RPMI8226 (cell line): ENCODE results near the gene ADIPOR2.

Source experiments
- DNase-seq: peaks from one replicate; pipeline ENCODE4 v3.0.0-alpha.2; 2015

ADIPOR2 gene

DNA sequence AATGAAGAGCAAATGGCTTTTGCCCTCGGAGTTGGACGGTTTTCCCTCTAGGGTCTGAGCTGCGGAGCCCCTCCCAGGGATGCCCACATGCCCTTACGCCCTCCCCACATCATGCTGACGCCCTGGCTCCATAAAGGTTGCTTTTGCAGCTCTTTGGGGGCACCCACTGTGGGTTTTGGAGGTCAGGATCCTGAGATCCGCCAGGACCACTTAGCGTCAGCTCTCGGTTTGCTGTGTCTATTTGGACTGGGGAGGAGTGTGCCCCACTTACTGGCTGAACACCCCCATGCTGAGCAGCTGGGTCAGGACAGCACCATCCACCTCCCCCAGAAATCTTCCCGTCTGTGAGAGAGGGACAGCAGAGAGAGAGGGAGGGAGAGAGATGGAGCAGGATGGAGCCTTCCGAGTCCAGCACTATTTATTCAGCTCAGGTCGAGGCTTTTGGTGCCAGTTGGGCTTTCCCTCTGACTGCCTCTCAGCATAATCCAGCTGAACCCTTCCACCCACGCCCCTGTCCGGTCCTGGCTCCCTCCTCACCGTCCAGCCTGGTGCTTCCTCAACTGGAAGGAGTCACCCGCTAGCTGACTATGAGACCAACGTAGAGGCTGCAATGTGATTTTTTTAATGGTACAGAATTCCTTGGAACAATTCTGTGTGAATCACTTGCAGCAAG, 110.6 kb downstream of the ADIPOR2 start:
- DNase-seq, result no peak

DNA sequence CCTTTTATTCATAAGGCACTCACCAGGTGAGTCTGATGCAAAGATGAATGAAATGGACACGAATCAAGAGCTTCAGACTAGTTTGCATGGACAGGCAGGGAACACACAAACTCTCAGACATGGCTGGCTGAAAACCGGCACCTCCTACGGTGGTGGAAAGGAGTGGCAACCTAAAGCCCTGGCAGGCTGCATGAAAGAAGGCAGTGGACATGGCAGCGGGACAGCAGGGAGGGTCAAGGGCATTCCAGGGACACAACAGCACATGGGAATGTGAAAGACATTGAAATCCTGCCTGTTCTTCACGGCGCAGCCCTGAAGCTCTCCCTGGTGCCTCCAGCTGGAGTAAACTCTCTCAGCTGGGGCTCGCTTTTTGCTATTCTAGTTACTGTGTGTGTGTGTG, 112.9 kb downstream of the ADIPOR2 start:
- DNase-seq, result no peak

DNA sequence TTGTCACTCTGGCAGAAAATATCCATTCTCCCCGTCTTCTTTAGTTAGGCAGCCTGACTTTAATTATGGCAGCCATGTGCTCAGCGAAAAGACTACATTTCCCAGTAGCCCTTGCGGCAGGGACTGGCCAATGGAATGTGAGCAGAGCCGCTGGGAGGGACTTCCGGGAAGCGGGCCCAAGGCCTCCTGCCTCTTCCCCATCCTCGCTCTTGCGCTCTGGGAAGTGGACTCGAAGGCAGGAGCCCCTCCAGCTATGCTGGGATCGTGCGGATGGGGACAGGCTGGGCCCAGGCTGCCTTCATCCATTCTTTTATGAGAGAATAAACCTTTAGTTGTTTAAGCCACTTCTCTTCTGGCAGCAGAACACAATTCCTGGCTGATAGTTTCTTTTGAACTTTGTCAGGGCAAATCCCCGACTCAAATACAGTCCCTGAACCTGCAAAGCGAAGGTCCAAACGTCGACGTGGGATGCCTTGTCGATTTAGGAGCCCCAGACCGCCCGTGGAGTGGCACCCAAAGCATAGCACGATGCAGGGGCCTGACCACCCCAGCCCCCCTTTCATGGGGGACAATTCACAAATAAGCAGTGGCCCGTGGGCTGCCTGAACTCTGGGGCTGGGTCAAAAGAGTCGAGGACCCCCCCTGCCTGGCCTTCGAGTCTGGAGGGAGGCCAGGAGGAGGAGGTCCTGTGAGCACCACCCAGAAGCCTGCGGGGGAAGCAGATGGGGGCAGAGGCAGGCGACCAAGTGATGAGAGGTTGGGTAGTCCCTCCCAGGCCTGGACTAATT, 113.9 kb downstream of the ADIPOR2 start:
- peak; percentile 88 for DNase-seq

DNA sequence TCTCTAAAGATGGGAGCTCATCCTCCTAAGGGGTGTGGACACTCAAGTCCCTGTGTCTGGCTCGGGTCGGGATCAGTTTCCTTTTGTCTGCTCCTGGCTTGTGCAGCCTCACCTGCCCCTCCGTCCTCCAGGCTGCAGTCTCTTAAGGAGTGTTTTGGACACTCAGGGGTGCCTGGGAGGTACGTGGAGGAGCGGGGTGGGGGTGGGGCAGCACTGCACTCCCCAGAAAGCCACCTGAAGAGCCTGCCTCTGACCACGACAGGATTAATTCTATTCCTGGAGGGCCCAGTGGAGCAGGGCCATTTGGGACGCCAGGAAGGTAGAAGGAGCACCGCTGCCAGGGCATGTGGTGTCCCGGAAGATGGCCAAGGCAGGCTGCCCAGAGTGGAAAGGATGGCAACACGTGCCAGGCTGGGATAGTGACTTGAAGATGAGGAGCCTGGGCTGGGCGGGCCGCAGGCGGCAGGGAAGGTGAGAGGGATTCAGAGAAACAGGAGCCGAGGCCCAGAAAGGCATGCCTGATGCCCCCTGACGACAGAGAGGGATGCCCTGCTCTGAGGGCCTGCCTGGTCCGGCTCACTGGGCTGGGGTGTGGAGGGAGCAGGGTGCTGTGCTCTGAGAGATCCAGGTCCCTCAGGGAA, 114.7 kb downstream of the ADIPOR2 start:
- no peak for DNase-seq

DNA sequence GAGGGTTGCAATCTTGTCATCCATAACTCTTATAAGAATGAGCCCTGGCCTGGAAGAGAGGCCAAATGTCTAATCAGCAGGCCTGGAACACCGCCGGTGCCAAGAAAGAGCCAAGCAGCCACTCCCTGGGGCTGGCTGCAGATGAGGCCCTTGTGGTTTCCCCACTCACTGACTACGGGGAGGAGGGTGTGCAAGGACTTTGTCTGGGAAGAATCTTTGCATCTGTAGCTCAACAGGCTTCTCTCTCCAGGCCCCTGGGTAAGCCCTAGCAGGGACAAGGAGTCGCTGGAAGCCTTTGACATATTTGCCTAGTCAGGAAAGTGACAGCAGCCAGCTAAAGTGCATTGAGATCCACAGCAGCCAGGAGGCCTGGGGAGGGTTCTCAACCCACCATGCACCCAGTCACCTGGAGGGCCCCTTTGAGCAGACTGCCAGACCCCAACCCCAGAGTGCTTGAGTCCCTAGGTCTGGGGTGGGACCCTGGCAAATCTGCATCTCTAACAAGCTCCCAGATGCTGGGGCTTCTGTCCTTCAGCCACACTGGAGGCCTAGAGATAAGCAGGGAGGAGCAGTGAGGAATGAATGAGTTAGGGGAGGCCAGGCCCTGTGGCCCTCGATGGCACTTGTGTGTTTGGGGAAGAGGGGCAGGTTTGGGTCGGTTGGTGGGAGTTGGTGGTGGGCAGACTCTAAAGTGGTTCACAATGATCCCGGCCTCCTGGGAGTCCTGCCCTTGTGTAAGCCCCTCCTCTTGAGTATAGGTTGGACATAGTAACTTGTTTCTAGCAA, 115.6 kb downstream of the ADIPOR2 start:
- no peak for DNase-seq

DNA sequence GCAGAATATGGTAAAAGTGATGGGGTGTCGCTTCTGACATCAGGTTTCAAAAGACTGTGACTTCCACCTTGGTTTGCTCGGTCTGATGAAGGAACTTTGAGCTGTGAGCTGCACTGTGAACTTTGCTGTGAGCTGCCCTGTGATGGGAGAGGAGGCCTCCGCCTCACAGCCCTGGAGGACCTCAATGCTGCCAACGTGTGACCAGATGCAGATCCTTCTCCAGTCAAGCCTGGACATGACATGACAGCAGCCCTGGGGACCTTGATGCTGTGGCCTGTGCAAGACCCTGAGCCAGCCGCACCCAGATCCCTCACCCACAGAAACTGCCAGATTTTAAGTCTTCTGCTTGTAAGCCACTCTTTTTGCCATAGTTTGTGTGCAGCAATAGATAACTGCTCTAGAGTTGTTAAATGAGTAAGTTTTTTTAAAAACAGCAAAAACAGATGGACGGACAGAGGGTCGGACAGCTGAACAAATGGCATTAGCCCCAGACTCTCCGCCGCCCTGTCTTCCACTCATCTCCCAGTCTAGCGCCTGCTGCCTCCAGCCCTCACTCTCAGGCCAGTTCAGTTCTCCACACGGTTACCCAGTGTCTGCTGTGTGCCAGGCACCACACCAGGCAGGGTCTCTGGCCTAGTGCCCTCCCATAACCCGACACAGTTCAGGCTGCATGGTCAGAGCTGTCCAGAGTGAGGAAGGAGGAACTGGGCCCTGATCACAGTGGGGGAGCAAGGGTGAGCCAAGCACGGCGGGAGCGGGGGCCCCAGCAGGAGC, 116.4 kb downstream of the ADIPOR2 start:
- no peak for DNase-seq

DNA sequence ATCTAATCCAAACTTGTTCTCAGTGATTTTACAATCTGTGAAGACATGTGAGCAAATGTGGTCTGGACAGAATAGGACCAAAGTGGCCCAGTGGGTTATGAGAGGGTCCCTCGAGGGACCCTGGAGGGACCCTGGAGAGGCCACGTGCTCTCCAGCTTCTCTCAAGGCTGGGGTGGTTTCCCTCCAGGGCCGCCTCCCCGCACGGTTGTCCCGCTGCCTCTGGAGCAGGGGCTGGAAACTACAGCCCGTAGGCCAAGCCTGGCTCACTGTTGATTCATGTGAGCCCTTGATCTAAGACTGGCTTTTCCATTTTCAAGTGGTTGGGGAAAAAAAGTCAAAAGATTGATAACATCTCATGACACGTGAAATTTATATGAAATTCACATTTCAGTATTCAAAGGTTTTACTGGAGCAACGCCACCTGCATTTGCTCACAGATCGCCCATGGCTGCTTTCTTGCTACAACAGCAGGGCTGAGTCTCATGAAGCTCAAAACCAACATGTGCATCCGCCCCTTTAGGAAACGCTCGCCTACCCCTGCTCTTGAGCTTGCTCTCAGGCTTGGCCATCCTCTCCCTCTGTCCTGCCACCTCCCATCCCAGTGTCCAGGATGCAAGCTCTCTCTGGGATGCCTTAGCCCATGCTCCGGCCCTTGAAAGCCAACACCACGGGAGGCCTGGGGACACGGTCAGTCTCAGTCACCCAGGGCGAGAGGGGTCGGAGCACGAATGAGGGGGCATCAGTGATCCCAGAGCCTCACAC, 117.3 kb downstream of the ADIPOR2 start:
- no peak for DNase-seq

DNA sequence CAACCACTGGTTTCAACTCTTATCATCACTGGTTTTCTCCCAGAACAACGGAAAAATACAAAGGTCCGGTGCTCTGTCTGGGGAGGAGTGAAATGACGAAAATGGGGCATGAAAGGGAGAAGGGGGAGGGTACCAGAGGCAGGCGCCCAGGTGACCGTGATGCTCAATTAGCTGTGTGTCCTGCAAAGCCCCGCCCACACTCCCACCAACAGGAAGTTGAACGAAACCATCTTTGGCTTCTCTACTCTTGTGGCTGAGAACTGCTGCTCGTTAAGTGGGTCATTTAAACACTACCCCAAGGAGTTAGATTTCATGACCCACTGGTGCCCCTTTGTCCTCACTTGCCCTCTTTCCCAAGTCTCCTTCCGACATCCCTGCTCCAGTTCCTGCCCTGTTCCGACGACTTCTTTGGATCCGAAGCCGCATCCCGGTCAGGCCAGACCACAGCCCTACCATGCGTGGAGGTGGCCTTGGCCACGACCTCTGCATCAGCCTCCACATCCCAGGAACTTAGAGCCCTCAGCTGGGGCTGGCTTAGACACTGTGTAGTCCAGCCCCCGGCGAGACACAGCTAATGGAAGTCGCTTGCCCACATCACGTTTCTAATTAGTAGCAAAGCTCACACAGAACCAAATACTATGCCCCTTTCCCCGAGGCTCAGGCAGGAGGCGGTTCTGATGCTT, 118.1 kb downstream of the ADIPOR2 start:
- DNase-seq, result no peak

DNA sequence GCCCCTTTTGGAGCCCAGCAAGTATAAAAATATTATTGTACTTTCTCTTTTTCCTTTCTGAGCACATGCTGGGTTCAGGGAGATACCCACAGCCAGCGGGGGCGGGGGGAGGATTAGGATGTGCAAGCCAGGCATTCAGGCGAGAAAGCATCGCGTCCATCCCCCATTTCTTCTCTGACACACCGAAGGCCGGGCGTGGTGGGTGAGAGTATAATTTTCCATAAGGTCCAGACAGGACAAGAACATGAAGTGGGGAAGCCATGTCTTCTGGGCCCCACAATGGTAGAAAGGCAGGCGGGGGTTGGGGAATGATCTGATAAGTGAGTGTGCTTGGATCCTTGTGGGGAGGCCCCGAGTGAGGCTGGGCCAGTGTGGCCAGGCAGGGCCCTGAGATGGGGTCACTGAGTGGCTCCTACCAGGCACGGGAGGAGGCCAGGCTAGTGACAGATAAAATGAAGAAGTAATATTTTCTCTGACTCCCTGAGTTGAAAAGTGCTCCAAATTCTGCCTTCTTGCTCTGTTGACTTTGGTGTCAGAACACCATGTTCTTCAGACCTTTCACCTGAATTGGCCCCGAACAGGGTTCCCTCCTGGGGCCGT, 118.8 kb downstream of the ADIPOR2 start:
- no peak for DNase-seq

DNA sequence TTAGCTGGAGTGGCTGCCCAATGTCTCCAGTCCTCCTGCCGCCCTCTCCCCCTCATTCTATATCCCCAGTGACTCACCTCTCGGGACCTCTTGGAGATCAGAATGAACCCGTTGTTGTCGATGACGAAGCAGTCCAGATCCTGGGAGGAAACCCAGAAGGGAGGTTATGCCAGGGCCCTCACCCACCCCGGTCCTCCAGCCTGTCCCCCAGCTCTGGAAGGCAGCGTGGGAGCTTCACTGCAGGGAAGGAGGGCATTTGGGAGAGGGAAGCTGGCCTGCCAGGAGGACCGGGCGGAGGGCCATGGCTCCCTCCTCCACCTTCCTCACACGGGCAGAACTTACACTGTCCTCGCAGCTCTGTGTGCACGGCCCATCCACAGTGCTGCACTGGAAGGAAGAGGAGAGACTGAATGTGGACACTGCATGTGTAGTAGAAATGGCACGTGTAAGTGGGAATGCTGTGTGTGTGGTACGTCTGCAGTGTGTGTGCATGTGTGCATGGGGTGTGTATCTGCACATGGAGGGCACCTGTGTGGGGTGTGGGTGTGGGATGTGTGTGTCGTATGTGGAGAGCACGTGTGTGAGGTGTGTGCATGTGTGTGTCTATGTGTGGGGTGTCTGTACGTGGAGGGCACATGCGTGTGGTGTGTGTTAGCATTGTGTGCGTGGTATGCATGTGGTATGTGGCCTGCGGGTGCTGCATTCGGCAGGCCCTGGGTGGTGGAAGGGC, 119.5 kb downstream of the ADIPOR2 start:
- no peak for DNase-seq

DNA sequence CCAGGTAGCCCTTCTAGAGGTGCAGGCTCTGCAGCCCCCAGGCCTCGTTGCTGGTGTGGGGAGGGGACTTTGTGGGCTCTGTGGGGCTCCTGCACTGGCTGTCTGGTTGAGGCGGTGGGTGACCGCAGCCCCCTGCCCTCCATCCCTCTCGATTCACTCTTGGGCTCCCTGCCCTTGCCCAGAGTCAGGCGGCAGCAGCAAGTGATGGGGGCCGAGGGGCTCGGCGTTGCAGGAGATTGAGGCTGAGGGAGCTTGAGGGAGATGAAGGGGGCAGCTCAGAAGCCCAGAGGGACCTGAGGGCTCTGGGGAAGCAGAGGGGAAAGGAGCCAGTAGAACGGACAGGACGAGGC, 120.0 kb downstream of the ADIPOR2 start:
- no peak for DNase-seq

DNA sequence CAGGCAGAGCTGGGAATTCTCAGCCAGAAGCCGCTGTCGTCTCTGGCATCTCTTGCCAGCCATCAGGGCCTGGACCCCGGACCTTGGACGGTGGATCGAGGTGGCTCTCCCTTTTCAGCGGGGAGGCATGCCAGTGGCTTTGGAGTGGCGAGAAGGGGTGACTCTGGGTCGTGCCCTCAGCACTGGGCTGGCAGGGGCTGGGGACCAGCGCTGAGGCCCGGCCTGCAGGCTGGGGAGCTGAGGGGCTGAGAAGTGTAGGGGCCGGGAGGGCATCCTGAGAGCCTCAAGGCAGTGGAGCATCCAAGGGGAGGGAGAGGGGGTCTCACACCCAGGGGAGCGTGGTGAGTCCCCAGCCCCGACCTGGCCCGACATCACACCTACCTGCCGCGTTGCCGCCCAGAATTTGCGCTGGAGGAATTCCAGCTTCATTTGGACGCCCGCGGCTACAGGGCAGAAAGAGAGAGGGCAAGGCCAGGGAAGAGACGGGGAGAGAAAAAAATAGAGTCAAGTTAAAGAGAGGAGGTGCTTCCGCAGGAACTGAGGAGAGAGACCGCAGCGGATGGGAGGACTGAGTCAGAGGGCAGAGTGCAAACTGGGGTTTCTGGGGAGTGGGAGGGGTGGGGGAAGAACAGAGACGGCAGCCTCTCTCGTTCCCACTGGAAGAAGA, 120.5 kb downstream of the ADIPOR2 start:
- DNase-seq, result no peak

DNA sequence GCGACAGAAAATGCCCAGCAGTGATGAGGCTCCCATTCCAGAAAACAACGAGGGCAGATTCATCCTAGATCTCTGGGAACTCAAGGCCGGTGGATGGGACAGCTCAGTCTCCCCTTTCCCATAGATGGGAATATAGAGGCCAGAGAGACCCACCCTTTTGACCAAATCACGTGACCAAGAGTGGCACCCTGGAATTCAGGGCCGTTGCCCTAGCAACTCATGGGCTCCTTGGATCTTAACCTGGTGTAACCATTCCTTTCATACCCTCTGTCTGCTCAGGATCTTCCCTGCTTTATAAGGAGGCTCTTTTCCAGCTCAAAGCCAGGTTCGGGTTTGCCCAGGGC, 121.0 kb downstream of the ADIPOR2 start:
- no peak for DNase-seq

DNA sequence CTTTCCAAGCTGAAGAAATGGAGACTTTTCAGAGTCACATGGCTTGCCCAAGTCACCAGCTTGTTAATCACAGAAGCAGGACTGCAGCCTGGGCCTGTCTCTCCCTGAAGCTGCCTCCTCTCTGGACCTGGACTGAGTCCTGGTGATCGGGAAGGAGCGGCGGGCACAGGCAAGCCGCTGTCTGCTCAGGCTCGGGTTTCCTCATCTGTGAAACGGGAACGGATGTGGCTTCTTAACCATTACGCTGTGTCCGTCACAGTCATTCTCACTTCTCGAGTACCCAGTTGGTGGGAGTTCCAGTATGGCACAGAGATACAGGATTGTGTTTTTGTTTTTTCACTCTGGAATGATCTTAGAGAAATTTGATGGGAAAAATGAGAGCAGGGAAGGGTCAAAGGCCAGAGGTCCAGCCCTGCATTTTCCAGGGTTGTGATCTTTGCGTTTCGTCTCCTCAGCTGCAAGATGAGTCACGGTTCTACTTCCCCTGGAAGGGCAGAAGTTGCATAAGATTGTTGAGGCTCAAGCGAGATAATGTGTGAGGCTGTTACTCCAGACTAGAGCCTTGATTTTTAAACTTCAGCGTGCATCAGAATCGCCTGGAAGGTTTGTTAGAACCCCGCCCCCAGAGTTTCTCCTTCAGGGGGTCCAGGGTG, 121.9 kb downstream of the ADIPOR2 start:
- DNase-seq, result peak; percentile 18

DNA sequence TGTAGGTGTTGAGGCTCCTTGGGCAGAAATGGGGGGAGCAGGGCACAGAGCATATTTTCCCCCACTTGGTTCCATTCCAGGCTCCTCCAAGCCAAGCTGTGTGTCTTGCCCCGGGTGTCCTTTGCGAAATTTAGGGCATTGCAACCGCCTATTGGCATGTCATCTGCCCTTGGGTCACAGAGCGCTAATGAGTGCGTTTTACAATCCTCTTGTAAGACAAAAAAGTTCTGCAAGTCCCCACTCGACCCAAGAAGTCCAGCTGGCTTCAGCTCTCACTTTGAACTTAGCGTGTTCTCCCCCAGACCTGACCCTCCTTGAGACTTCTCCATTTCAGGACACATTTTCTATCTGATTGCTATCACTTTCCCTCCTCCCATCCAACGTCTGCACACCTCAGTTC, 123.4 kb downstream of the ADIPOR2 start:
- DNase-seq, result no peak

DNA sequence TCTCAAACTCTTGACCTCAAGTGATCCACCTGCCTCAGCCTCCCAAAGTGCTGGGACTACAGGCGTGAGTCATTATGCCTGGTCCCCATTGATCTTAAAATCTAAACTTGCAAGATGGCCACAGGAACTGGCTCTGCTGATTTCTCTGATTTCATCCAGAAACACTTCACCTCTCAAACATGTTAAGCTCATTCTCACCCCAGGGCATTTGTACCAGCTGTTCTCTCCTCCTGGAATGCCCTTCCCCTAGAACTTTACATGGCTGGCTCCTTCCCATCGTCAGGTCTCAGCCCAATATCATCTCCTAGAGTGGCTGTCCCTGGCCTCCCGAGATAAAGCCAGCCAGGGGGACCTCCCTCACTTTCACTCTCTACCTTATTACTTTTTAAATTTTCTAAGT, 124.2 kb downstream of the ADIPOR2 start:
- no peak for DNase-seq

DNA sequence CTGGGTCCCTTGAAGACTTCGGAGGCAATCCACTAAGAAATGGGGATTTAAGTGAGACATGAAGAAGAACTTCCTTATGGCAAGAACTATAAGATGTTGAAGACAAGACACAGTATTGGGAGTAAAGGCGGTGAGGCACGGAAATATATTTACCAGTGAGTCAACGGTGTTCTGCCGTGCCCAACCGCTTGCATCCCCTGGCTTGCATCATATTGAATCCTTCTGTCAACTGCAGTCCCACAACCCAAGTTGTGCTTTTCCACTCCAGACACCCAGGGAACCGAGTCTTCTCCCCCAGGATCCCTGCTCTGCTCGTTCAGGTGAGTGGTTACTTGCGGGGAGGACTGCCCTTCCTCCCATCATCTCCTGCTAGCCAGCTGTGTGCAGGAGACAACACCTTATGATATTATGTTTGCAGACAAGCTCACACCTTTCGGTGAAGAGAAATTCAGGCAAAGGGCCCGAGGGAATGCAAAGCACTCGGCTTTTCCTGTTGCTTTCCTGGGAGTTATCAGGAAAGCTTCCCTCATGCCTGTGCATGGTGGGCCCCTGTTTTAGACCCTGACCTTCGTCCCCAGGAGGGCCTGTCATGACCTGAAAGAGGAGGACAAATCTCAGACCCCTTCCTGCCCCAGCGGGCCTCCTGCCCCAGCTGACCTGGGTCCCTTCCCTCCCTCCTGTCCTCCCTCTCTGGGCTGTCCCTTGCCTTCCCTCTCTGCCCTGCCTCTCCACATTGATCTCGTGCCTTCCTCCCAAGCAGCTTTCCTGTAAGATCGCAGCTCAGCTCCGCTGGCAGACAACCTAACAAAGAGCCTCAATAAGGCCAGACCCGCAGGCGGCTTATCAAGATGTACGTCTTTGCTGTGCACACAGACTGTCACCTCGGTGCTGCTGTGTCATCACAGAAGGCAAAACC, 125.2 kb downstream of the ADIPOR2 start:
- DNase-seq, result no peak
